ENCODE data around the gene DENR.

DNA sequence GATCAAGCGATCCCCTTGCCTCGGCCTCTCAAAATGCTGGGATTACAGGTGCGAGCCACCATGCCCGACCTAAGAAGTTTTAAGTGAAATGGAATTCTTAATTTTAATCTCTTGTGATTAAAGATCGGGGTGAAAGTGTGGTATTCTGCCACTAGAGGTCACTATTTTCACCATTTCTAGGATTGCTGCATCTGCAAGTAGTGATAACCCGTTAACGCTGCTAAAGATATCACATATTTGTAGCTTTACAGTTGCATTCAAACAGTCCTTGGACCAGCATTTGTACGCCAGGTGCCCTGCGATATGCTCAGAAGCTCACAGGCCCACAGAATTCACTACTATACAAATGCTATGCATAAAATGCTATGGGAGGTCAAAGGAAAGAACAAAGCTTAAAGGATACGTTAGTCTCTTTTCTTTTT, 41.1 kb downstream of the DENR start:
- TF ChIP-seq, protein P1, sequence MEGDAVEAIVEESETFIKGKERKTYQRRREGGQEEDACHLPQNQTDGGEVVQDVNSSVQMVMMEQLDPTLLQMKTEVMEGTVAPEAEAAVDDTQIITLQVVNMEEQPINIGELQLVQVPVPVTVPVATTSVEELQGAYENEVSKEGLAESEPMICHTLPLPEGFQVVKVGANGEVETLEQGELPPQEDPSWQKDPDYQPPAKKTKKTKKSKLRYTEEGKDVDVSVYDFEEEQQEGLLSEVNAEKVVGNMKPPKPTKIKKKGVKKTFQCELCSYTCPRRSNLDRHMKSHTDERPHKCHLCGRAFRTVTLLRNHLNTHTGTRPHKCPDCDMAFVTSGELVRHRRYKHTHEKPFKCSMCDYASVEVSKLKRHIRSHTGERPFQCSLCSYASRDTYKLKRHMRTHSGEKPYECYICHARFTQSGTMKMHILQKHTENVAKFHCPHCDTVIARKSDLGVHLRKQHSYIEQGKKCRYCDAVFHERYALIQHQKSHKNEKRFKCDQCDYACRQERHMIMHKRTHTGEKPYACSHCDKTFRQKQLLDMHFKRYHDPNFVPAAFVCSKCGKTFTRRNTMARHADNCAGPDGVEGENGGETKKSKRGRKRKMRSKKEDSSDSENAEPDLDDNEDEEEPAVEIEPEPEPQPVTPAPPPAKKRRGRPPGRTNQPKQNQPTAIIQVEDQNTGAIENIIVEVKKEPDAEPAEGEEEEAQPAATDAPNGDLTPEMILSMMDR (IDR thresholded peaks at IDR 0.05): peak; percentile 38 to 72 (median 51)
- TF ChIP-seq POLR2A (IDR thresholded peaks at IDR 0.05): no peak
- TF ChIP-seq POLR2AphosphoS5 (IDR thresholded peaks at IDR 0.05; ENCODE audit: insufficient read depth in 1 of 2, low read depth in 1 of 2): peak in 1 of 2 donors; percentile 43

All from vagina (tissue), 2 donors.